GM19240 (cell line): ENCODE results near the gene KMO.

Experiments used
- DNase-seq: peaks from one replicate; pipeline ENCODE4 v3.0.0; 2011; ENCODE audit warnings: low spot score; ENCODE audit not compliant: insufficient read length

KMO gene

DNA sequence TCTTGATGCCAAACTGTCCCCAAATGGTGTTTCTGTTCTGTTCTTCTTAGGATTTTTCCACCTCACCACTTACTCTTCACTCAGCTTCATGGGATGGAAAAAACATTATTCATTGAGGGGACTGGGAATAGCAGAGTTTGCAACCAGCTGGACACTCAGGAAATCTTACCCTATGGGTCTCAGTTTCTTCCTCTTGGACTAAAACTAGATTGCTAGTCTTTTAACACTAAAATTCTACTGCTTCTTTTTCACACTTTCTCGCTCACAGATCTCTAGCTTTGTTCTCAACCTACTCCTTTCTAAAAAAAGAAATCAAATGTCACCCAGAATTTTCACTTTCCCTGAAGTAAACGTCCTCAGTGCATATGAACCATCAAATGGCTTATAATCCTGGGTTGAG is 4.8 kb downstream of the KMO start:
- DNase-seq: no peak

DNA sequence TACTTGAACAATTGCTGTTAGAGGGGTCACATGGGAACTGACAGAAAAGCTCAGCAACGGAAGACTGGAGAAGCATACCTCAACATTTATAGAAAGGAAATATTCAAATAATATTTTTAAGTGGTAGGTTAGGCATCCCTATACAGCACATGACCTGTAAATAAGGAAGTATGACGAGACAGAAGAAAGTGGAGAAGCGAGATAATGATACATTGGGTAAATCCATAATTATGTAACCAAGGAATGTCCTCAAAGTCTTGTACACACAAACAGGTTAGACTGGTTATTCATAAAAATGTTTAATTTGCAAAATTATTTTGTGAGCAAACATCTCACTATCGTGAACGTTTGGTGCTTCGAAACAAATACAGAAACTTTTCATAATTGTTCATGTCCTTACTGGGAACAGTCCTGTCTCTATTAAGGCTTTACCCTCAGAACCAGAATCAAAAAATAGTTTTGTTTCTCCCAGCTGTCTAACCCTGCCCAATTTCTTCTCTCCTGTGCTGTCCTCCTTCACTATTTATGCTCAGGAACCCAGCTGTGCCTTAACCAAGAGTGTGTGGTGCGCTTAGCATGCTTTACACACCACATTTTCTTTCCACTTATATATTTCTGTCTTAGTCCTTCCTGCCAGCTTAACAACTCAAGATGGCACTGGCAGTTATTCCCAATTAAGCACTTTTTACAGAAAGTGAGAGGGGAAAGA is 10.2 kb downstream of the KMO start:
- no peak for DNase-seq

DNA sequence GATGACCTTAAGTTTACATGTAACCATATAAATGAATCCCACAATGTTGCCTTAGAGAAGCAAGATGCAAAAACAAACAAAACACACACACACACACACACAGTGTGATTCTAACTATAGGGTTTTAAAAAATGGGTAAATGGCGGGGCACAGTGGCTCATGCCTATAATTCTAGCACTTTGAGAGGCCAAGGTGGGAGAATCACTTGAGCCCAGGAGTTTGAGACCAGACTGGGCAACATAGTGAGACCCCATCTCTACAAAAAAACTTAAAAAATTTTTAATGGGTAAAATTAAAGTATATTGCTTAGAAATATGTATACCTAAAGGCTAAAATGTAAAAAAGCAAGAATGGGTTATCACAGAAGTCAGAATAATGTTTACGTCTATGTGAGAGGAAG is 15.8 kb downstream of the KMO start:
- DNase-seq: no peak

DNA sequence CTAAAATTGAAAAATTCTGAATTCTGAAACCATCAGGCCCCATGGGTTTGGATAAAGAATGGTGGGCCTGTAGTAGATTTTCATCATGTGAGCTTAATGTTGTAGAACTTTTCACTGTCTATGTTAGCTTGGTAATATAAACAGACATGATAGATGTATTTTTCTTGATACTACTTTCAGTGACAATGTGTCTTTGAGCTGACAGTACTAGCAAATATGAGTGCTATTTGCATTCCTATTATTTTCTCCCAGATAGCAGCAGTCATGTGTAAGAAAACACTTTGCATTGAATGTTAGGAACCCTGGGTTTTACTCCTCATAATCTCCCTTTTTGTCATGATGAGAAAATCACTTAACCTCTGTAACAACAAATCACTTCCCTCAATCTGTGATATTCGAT is 18.1 kb downstream of the KMO start:
- no peak for DNase-seq

DNA sequence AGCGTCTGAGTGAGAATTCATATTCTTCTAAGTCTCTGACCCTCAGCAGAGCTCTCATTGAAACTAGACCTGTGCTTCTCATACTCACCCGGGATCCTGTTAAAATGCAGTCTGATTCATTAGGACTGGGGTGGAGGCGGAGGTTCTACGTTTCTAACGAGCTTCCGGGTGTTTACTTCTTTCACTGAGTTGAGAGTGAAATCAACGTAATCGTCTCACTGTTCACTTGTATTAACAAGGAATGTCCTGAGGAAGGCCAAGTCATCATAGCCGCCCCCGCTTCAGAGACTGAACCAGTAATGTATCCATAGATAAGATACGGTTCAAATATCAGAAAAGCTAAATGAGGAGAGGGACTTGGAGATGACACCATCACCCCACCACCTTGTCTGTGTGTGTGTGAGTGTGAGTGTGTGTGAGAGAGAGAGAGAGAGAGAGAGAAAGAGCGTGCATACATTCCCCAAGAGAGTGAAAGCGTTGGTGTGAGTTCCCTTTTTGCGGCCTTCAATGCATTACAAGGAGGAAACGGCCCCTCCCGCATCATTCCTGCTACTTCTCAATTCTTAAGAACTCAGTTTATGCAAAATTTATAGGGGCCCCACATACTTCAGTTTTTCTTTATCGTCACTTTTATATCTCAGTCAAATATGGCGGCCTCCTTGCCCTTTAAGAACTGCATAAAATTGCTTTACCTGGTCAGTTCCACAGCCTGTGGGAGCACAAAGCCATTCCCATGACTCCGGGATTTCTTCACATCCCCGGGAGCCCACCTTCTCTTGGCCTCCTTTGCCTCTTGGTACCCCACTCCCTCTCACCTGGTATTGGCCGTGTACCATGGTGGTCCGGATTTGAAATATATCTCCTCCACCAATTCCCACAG is 19.8 kb downstream of the KMO start:
- no peak for DNase-seq

GRCh38 chr1:241553886-241554592 is 21.9 kb downstream of the KMO start:
- DNase-seq: no peak

- DNase-seq: no peak
These were observed 23.3 kb downstream of the KMO start for GRCh38 chr1:241555526-241555925.

DNA sequence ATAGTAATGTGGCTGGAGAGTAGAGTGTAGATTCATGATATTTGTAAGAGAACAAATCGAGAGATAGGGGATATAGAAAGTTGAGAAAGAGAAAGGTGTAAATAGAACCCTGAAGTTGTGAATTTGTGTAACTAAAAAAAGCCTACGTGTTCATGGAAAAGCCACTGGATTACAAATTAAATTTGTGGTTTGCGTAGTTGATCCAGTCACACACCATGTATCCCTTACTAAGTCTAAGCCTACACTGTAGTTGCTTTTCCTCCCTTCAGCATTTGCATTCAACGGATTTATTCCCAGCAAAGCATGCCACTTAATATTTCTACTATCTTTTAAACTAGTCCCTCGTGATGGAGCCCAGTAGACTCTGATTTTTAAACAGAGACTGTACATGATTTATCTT is 24.9 kb downstream of the KMO start:
- DNase-seq: no peak

DNA sequence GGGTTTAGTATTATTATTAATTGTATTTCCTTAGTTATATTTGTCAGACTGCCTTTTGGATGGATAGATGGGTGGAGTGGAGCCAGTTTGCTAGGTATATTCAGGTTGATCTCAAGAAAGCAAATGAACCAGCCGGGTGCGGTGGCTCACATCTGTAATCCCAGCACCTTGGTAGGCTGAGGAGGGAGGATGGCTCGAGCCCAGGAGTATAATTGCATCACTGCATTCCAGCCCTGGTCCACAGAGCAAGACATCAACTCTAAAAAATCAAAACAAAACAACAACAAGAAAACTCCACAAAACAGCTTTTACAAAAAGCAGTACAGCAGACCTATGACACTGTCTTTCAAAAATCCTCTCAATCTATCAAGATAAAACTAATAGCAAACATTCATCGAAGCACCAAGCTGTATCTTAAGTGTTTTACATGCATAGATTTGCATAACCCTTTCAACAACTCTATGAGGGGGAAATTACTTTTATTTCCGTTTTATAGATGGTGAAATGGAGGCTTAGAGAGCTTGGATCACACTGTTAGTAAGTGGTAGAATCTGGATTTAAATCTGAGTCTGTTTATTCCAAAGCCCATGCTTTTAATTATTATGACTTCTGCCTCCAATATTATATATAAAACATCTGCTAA is 25.5 kb downstream of the KMO start:
- DNase-seq: no peak

DNA sequence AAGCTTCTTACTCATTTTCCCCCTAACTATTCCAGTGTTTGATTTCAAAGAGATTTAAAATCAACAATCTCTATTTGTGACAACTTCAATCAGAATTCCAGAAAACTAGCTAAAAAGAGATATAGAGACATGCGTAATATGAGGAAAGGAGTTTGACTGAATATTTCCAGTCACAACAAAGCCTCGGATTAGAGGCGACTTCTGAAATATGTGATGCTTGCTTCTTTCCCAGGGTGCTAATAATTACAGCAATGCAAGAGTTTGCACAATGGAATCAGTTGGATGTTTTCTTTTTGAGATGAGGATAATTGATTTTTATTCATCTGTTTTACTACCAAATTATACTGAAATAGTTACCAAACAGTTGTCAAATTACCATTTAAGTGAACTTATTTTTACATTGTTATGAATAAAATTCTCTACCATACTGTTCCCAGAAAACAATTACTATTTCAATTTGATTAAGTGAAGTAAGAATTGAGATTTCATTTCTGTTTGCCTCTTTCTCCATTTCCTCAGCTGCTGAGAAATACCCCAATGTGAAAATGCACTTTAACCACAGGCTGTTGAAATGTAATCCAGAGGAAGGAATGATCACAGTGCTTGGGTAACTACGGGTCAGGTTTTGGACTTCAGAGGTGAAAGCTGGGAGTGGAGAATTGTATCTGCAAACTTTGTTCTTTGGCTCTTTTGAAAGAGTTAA is 28.1 kb downstream of the KMO start:
- DNase-seq: no peak

GRCh38 chr1:241560849-241561187 is 28.6 kb downstream of the KMO start:
- no peak for DNase-seq

DNA sequence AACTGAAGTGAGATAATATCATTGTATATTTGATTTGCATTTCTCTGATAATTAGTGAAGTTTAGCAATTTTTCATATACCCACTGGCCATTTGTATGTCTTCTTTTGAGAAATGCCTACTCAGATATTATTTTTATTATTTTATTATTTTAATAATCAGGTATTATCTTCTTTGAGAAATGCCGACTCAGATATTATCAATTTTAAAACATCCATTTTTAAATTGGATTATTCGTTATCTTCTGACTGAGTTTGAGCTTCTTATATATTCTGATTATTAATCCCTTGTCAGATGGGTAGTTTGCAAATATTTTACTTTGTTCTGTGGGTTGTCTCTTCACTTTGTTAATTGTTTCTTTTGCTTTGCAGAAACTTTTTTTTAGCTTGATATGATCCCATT is 37.7 kb downstream of the KMO start:
- no peak for DNase-seq

GRCh38 chr1:241574154-241574553 is 42.0 kb downstream of the KMO start:
- DNase-seq: no peak

- no peak for DNase-seq
These were observed 47.3 kb downstream of the KMO start for GRCh38 chr1:241579434-241579833.

GRCh38 chr1:241582921-241583321 is 50.7 kb downstream of the KMO start:
- no peak for DNase-seq

- no peak for DNase-seq
These were observed 54.8 kb downstream of the KMO start for GRCh38 chr1:241586905-241587512.

GRCh38 chr1:241589521-241589920 is 57.3 kb downstream of the KMO start:
- DNase-seq: no peak

DNA sequence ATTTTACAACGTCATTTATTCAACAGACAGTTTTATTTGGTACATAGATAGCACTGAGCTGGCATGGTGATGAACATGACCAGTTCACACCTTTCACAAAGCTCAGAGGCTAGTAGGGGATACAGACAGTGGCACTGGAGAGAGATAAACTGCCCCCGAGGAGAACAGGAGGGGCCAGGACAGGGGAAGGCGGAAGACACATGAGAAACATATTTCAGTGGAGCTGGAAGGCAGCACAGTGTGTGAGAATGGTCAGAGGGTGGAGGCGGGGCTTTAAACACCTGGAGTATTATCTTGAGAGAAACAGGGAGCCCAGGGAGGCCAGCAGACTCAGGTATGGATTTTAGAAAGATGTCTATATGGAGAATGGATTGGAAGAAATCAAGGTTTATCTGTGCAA is 58.5 kb downstream of the KMO start:
- DNase-seq: no peak

GRCh38 chr1:241591317-241591716 is 59.1 kb downstream of the KMO start:
- DNase-seq: no peak

- DNase-seq: no peak
These were observed 59.6 kb downstream of the KMO start for GRCh38 chr1:241591736-241592135.
